Non-pigmented ciliary epithelial cell (primary cell): Measurements from ENCODE around the gene ABCG4.
"Not testable (repeated sequence)": the region's sequence is repeated elsewhere in the genome, so short reads cannot be mapped to it uniquely, and the experiment has no call there.

ENCODE experiments used
- DNase-seq: peaks from one replicate; pipeline ENCODE4 v3.0.0-alpha.2; 2010; ENCODE audit warnings: low read depth

ABCG4 gene

GRCh38 chr11:119184399-119184798 lies 35.5 kb downstream of the ABCG4 start:
- DNase-seq: not testable (repeated sequence)

DNA sequence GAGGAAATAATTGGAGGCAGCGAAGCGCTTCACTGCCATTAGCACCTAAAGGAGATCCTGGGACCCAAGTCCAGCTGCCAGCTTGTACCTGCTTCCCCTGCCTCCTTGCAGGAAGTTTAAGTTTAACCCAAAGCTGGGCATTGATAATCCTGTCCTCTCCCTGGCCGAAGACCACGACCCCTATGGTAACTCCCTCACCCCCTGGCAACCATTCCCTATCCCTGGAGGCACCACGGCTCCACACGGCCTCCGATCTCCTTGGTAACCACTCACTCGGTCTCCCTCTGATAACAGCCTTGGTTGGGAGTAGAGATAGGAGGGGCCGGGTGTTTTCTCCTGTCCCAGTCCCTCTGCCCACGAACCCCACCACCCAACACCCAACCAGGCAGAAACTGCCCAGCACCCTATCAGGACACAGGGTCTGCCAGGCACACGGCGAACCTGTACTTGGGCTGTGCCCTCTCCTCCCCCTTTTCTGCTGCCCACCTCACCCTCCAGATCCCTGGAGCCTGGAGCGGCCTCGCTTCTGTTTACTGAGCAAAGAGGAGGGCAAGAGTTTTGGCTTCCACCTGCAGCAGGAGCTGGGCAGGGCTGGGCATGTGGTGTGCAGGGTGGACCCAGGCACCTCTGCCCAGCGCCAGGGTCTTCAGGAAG lies 37.3 kb downstream of the ABCG4 start:
- no peak for DNase-seq

DNA sequence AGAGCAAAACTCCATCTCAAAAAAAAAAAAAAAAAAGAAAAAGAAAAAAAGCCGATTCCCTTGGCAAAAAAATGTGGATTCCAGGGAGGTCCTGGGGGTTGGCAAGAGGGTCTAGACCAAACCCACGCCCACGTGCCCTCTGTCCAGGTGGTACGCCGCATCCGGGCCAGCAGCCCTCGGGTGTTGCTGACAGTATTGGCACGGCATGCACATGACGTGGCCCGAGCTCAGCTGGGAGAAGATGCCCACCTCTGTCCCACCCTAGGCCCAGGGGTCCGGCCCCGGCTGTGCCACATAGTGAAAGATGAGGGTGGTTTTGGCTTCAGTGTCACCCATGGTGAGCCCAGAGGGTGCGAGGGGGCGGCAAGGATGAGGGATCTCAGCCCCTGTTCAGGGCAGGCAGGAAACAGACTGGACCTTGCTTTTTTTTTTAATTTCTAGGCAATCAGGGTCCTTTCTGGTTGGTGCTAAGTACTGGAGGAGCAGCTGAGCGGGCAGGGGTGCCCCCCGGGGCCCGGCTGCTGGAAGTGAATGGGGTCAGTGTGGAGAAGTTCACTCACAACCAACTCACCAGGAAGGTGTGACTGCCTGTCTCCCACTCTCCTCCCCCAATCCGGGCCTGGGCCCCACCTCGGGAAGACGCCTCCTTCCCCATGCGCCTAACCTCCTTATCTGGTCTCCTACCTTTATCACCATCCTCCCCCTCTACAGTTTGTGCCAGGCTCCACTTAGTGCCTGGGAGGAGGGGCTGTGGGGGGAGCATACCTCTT lies 38.5 kb downstream of the ABCG4 start:
- DNase-seq: no peak

- DNase-seq: no peak
Observed at GRCh38 chr11:119188067-119188466, 39.2 kb downstream of the ABCG4 start.

GRCh38 chr11:119188887-119189286 lies 40.0 kb downstream of the ABCG4 start:
- DNase-seq: no peak

- no peak for DNase-seq
Observed at GRCh38 chr11:119189393-119189792, 40.5 kb downstream of the ABCG4 start.

- no peak for DNase-seq
Observed at GRCh38 chr11:119190531-119190930, 41.7 kb downstream of the ABCG4 start.

DNA sequence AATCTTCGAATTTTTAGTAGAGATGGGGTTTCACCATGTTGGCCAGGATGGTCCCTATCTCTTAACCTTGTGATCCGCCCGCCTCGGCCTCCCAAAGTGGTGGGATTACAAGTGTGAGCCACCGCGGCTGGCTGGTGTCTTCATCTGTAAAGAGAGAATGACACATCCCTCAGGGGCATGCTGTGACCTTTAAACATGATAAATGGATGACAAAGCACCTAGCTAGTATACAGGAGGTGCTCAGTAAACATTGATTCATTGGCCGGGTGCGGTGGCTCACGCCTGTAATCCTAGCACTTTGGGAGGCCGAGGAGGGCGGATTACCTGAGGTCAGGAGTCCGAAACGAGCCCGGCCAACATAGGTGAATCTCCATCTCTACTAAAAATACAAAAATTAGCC lies 42.4 kb downstream of the ABCG4 start:
- DNase-seq: not testable (repeated sequence)

DNA sequence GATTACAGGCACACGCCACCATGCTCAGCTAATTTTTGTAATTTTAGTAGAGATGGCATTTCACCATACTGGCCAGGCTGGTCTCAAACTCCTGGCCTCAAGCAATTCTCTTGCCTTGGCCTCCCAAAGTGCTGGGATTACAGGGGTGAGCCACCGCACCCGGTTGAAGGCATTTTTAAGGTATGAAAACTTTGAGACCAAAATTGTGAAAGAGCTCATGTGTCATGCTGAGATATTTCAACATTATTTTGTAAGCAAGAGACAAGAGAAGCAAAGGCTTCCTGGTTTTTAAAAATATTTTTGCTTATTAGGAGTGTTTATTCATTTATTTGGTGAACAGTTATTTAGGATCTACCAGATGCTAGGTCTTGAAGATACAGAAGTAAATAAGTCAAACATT lies 43.3 kb downstream of the ABCG4 start:
- no peak for DNase-seq

GRCh38 chr11:119193001-119193400 lies 44.1 kb downstream of the ABCG4 start:
- no peak for DNase-seq

- DNase-seq: no peak
Observed at GRCh38 chr11:119193626-119194025, 44.8 kb downstream of the ABCG4 start.

GRCh38 chr11:119194811-119195440 lies 46.1 kb downstream of the ABCG4 start:
- DNase-seq: no peak

DNA sequence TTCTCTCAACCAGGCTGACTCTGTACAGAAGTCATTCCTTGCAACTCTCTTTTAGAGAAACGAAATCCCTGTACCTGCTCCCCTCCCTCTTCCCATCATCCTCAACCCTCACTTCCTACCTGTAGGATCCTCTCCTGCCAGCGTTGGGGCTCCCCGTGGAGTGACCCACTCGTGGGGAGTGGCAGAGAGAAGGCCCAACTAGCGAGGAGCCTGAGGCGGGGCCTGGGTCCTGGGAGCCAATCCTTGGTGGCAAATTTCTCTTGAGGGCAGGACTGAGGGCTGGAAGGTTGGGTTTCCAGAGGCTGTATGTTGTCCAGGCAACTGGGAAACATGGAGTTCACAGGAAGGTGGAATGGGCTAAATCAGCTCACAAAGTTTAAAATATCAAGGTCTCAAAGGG lies 46.8 kb downstream of the ABCG4 start:
- no peak for DNase-seq

DNA sequence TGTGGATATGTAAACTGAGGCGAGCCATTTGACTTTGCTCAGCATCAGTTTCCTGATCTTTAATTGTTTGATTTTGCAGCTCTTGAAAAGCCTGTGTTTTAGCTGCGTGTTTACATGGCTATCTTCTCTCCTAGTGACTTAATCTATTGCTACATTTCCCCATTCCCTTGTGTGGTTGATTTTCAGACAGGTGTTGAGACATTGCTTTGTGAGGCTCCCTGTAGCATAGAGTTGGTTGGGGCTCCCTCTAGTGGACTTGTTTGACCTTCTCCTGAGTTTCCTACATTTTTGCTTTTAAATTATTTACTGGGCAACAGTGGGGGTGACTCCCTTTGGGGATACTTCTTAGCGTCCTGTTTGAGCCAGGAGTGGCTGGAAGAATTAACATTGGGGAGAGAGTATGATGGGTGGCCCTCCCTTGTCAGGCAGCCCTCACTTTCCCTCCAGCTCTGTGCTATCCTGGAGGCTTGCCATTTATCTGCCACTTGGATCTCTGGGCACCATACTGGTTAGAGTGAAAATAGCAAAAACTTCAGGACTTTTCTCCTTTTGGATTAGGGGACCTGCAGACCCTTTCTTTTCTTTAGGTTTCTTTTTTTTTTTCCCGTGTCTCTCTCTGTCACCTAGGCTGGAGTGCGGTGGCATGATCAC lies 48.1 kb downstream of the ABCG4 start:
- DNase-seq: peak; percentile 52

- DNase-seq: no peak
Observed at GRCh38 chr11:119198925-119199324, 50.1 kb downstream of the ABCG4 start.

- DNase-seq: not testable (repeated sequence)
Observed at GRCh38 chr11:119201236-119201635, 52.4 kb downstream of the ABCG4 start.

DNA sequence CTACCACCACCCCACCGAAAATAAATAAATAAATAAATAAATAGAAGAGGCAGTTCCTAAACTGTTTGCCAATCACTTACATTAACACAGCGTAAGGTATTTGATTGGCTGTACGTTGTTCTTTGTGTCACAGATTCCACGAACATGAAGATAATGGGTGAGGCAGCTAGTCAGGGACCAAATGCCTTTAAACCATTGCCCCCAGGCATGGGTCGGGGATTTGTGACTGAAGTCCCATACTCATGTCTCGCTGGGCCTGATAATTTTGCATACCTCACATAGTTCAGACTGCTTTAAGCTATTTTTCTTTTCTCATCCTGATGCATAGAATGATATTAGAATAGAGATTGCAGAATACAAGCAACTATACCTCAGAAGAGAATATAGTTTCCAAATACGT lies 53.7 kb downstream of the ABCG4 start:
- DNase-seq: no peak

GRCh38 chr11:119204066-119204465 lies 55.2 kb downstream of the ABCG4 start:
- DNase-seq: no peak

- no peak for DNase-seq
Observed at GRCh38 chr11:119205080-119205479, 56.2 kb downstream of the ABCG4 start.

- DNase-seq: peak; percentile 57
Observed at GRCh38 chr11:119205574-119206510, 57.0 kb downstream of the ABCG4 start, which contains the start of gene CBL. TSS of gene CBL (plus strand) at chr11:119206339. CDS start at chr11:119206418, 79 bp downstream.
